ENCODE results near the gene SORCS1.

GRCh38 chr10:106751091-106751490 is 413.4 kb downstream of the SORCS1 start:
- TF ChIP-seq, protein P1, sequence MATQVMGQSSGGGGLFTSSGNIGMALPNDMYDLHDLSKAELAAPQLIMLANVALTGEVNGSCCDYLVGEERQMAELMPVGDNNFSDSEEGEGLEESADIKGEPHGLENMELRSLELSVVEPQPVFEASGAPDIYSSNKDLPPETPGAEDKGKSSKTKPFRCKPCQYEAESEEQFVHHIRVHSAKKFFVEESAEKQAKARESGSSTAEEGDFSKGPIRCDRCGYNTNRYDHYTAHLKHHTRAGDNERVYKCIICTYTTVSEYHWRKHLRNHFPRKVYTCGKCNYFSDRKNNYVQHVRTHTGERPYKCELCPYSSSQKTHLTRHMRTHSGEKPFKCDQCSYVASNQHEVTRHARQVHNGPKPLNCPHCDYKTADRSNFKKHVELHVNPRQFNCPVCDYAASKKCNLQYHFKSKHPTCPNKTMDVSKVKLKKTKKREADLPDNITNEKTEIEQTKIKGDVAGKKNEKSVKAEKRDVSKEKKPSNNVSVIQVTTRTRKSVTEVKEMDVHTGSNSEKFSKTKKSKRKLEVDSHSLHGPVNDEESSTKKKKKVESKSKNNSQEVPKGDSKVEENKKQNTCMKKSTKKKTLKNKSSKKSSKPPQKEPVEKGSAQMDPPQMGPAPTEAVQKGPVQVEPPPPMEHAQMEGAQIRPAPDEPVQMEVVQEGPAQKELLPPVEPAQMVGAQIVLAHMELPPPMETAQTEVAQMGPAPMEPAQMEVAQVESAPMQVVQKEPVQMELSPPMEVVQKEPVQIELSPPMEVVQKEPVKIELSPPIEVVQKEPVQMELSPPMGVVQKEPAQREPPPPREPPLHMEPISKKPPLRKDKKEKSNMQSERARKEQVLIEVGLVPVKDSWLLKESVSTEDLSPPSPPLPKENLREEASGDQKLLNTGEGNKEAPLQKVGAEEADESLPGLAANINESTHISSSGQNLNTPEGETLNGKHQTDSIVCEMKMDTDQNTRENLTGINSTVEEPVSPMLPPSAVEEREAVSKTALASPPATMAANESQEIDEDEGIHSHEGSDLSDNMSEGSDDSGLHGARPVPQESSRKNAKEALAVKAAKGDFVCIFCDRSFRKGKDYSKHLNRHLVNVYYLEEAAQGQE (IDR thresholded peaks at IDR 0.05; ENCODE audit: low read depth) = no peak
- TF ChIP-seq CREB1 (IDR thresholded peaks at IDR 0.05; ENCODE audit: low read depth) (no peak), YY1 (IDR thresholded peaks at IDR 0.05; ENCODE audit: low read depth) (no peak), FOXM1 (IDR thresholded peaks at IDR 0.05; ENCODE audit: borderline replicate concordance, low read depth) (no peak), EP300 (IDR thresholded peaks at IDR 0.05; ENCODE audit: borderline replicate concordance) (no peak), RAD21 (IDR thresholded peaks at IDR 0.05; ENCODE audit: low read depth) (no peak), TAF1 (IDR thresholded peaks at IDR 0.05; ENCODE audit: low read depth) (no peak), EGR1 (IDR thresholded peaks at IDR 0.05) (no peak), CEBPB (IDR thresholded peaks at IDR 0.05) (no peak), TEAD4 (IDR thresholded peaks at IDR 0.05) (no peak), NFIC (IDR thresholded peaks at IDR 0.05) (no peak), TCF12 (IDR thresholded peaks at IDR 0.05; ENCODE audit: low read depth) (no peak)
- TF ChIP-seq, protein P2, sequence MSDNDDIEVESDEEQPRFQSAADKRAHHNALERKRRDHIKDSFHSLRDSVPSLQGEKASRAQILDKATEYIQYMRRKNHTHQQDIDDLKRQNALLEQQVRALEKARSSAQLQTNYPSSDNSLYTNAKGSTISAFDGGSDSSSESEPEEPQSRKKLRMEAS (IDR thresholded peaks at IDR 0.05) = no peak
- TF ChIP-seq, protein P3, sequence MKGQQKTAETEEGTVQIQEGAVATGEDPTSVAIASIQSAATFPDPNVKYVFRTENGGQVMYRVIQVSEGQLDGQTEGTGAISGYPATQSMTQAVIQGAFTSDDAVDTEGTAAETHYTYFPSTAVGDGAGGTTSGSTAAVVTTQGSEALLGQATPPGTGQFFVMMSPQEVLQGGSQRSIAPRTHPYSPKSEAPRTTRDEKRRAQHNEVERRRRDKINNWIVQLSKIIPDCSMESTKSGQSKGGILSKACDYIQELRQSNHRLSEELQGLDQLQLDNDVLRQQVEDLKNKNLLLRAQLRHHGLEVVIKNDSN (IDR thresholded peaks at IDR 0.05) = no peak

Measured in Ishikawa (cell line).